ENCODE results near the gene BCL11A. TPM values are rescaled to one million over a fixed set of nuclear protein-coding genes. Genes with fewer than 3 reads are reported as not detected.

The BCL11A gene
- total RNA-seq, 6 experiments from 2014 or later, result 0.06 to 0.80 (median 0.37) TPM

- 45% methylated on average over 3 of the region's 4 CpGs for WGBS (ENCODE audit: insufficient coverage, low coverage, low lambda C conversion rate, missing lambda C conversion rate)
Observed at GRCh38 chr2:60480089-60480773, 73.2 kb downstream of the BCL11A start.

GRCh38 chr2:60479226-60480088, 74.0 kb downstream of the BCL11A start:
- 93% methylated on average over 20 of the region's 22 CpGs for WGBS (ENCODE audit: insufficient coverage, low coverage, low lambda C conversion rate, missing lambda C conversion rate)
- intact Hi-C loops (cut with DNase I), result no loop called here
- ATAC-seq, result no peak
- TF ChIP-seq CTCF (IDR thresholded peaks at IDR 0.05) (no peak), POLR2A (IDR thresholded peaks at IDR 0.05) (no peak)
- no peaks in the 10 kb centered on the region for H3K9me3 ChIP-seq
- H3K27ac ChIP-seq, result no peak overlapping the region
- no peaks in the 10 kb centered on the region for H3K27me3 ChIP-seq
- no peak for DNase-seq
- H3K36me3 ChIP-seq, result no peaks in the 10 kb centered on the region
- peaks cover 0 to 19% (median 2%) of the 10 kb centered on the region in 4 donors for H3K4me1 ChIP-seq
- H3K4me3 ChIP-seq, result no peak overlapping the region

More at GRCh38 chr2:60480089-60480773, 73.2 kb downstream of the BCL11A start:
- DNase-seq (no peak), ATAC-seq (peak; percentile 69 to 92 (median 75))
- Histone ChIP-seq H3K36me3 (no peaks in the 10 kb centered on the region), H3K9me3 (no peaks in the 10 kb centered on the region), H3K27ac (no peak overlapping the region), H3K4me3 (no peak overlapping the region), H3K4me1 (peaks cover 0 to 19% (median 2%) of the 10 kb centered on the region in 4 donors), H3K27me3 (no peaks in the 10 kb centered on the region)
- TF ChIP-seq CTCF (IDR thresholded peaks at IDR 0.05), result no peak
- TF ChIP-seq POLR2A (IDR thresholded peaks at IDR 0.05), result no peak
- intact Hi-C loops (cut with DNase I), result no loop called here

- Histone ChIP-seq H3K27ac (no peak overlapping the region), H3K27me3 (no peaks in the 10 kb centered on the region), H3K4me1 (peaks cover 0 to 19% (median 2%) of the 10 kb centered on the region in 4 donors), H3K9me3 (no peaks in the 10 kb centered on the region), H3K36me3 (no peaks in the 10 kb centered on the region), H3K4me3 (no peak overlapping the region)
- TF ChIP-seq POLR2A (IDR thresholded peaks at IDR 0.05), result no peak
- TF ChIP-seq CTCF (IDR thresholded peaks at IDR 0.05), result no peak
- WGBS (ENCODE audit: insufficient coverage, low coverage, low lambda C conversion rate, missing lambda C conversion rate), result 79% methylated on average over 3 of the region's 7 CpGs
- ATAC-seq (no peak), DNase-seq (no peak)
- intact Hi-C loops (cut with DNase I), result no loop called here
Observed at GRCh38 chr2:60478660-60479059, 74.8 kb downstream of the BCL11A start.

- DNase-seq (peak; percentile 69 to 74 (median 72)), ATAC-seq (peak; percentile 57 to 78 (median 72))
- Histone ChIP-seq H3K4me1 (peaks cover 0 to 19% (median 2%) of the 10 kb centered on the region in 4 donors), H3K27me3 (no peaks in the 10 kb centered on the region), H3K4me3 (no peak overlapping the region), H3K27ac (no peak overlapping the region), H3K36me3 (no peaks in the 10 kb centered on the region), H3K9me3 (no peaks in the 10 kb centered on the region)
- 44% methylated on average over 1 of the region's 2 CpGs for WGBS (ENCODE audit: insufficient coverage, low coverage, low lambda C conversion rate, missing lambda C conversion rate)
- intact Hi-C loops (cut with DNase I), result no loop called here
- TF ChIP-seq POLR2A (IDR thresholded peaks at IDR 0.05) (no peak), CTCF (IDR thresholded peaks at IDR 0.05) (no peak)
Observed at GRCh38 chr2:60476206-60476954, 77.1 kb downstream of the BCL11A start.
